Naive thymus-derived CD8-positive, alpha-beta T cell (primary cell): Measurements from ENCODE around the gene MPHOSPH9. TPM values are rescaled to one million over a fixed set of nuclear protein-coding genes. Genes with fewer than 3 reads are reported as not detected.

Experiments
- ATAC-seq, 2 donors: fragments of 150-1000 bp; cut with Tn5 transposase in 1 of 2; sonication (Bioruptor Pico), chemical (Tn5 transposase) in 1 of 2; 1 replicate in 1 of 2; 2 replicates in 1 of 2; pipeline ENCODE4 v1.10.0; 2021; ENCODE audit warnings: mild to moderate bottlenecking in 2 of 2, moderate library complexity in 2 of 2
- POLR2A ChIA-PET: fragments of 350-600 bp; sonication (Branson Sonifier 250); formaldehyde crosslinking; loops from one replicate; lab custom pipeline; 2021; ENCODE audit warnings: antibody characterized with exemption; lab: Charles Lee
- DNase-seq, 10 donors: peaks; one replicate each; pipeline versions ENCODE4 v3.0.0 to v3.0.0-alpha.2; 2020 to 2022
- H3K27ac Mint-ChIP-seq, 10 donors: one replicate each; pipeline ENCODE4 v1.8.0; 2020 to 2022; ENCODE audit warnings: mild to moderate bottlenecking in 10 of 10, mixed read lengths in 10 of 10, moderate library complexity in 4 of 10, inconsistent platforms in 1 of 10
- H3K27me3 Mint-ChIP-seq, 5 donors: one replicate each; pipeline ENCODE4 v1.8.0; 2021 to 2022; ENCODE audit warnings: mixed read lengths in 5 of 5
- H3K36me3 Mint-ChIP-seq, 3 donors: one replicate each; pipeline ENCODE4 v1.8.0; 2020 to 2022; ENCODE audit warnings: mixed read lengths in 3 of 3, mild to moderate bottlenecking in 2 of 3, inconsistent platforms in 1 of 3
- H3K4me1 Mint-ChIP-seq, 4 donors: one replicate each; pipeline ENCODE4 v1.8.0; 2021 to 2022; ENCODE audit warnings: mixed read lengths in 4 of 4
- H3K4me3 Mint-ChIP-seq, 10 donors: one replicate each; pipeline ENCODE4 v1.8.0; 2020 to 2022; ENCODE audit warnings: mild to moderate bottlenecking in 10 of 10, mixed read lengths in 10 of 10, moderate library complexity in 6 of 10, inconsistent platforms in 1 of 10
- H3K9me3 Mint-ChIP-seq, 9 donors: one replicate each; pipeline ENCODE4 v1.8.0; 2020 to 2022; ENCODE audit warnings: mixed read lengths in 9 of 9, mild to moderate bottlenecking in 3 of 9, inconsistent platforms in 1 of 9, moderate library complexity in 1 of 9
- polyA plus RNA-seq, 3 donors: library from polyadenylated mRNA; unstranded; fragments of 300-500 nt; fragmentation: Illumina TruSeq; gene quantifications; one replicate each; pipeline ENCODE4 v1.2.3, GENCODE V29; 2021
- total RNA-seq, 8 experiments: library from RNA in 2 of 8; stranded (reverse) in 2 of 8; gene quantifications; one replicate each; pipeline ENCODE4 v1.2.3 and lab custom pipeline; 2021 to 2026

The MPHOSPH9 gene
- total and polyA plus RNA-seq, 5 experiments from 2014 or later, result 33.9 to 81.8 (median 53.4) TPM

GRCh38 chr12:123242116-123242904, 9.4 kb upstream of the MPHOSPH9 start:
- POLR2A ChIA-PET, result interaction anchor here (0.7 to 4.4 kb wide), 4 partner anchors 10 to 31 kb away, joined by 3 to 41 read pairs (median 5); partner anchors contain the start of genes MPHOSPH9 and MTRFR
- Mint-ChIP-seq H3K4me1 (peaks cover 25 to 74% (median 60%) of the 10 kb centered on the region in 4 donors), H3K27me3 (no peaks in the 10 kb centered on the region), H3K9me3 (no peaks in the 10 kb centered on the region), H3K27ac (peak overlapping the region; percentile 77 to 93 (median 88)), H3K36me3 (peaks cover 0 to 51% (median 5%) of the 10 kb centered on the region in 3 donors), H3K4me3 (peak overlapping the region; percentile 16 to 73 (median 61))
- DNase-seq (peak in 3 of 10 donors; percentile 13 to 49 (median 38)), ATAC-seq (peak; percentile 76 to 83)

- no peak for ATAC-seq
- no peaks in the 10 kb centered on the region for H3K9me3 Mint-ChIP-seq
Observed at GRCh38 chr12:123238961-123239360, 6.0 kb upstream of the MPHOSPH9 start.

GRCh38 chr12:123238330-123238682, 5.4 kb upstream of the MPHOSPH9 start:
- Mint-ChIP-seq H3K4me3 (peak overlapping the region in 9 of 10 donors; percentile 46 to 78 (median 72)), H3K9me3 (no peaks in the 10 kb centered on the region), H3K4me1 (peaks cover 16 to 72% (median 61%) of the 10 kb centered on the region in 4 donors), H3K27ac (peak overlapping the region; percentile 75 to 94 (median 90)), H3K27me3 (no peaks in the 10 kb centered on the region), H3K36me3 (peaks cover 0 to 55% (median 4%) of the 10 kb centered on the region in 3 donors)
- no peak for ATAC-seq
- POLR2A ChIA-PET, result interaction anchor here (0.6 to 3.0 kb wide), 12 partner anchors 8 to 463 kb away, joined by 3 to 19 read pairs (median 5); partner anchors contain the start of gene CCDC62
- no peak for DNase-seq

More at GRCh38 chr12:123238961-123239360, 6.0 kb upstream of the MPHOSPH9 start:
- H3K36me3 Mint-ChIP-seq, result peaks cover 0 to 53% (median 4%) of the 10 kb centered on the region in 3 donors
- POLR2A ChIA-PET, result interaction anchor here (0.6 to 3.0 kb wide), 8 partner anchors 16 to 263 kb away, joined by 3 to 19 read pairs (median 6); no protein-coding TSS in a partner anchor
- H3K4me1 Mint-ChIP-seq, result peaks cover 16 to 70% (median 60%) of the 10 kb centered on the region in 4 donors
- H3K4me3 Mint-ChIP-seq, result peak overlapping the region in 1 of 10 donors; percentile 76
- DNase-seq, result no peak
- peak overlapping the region in 6 of 10 donors; percentile 5 to 90 (median 81) for H3K27ac Mint-ChIP-seq
- H3K27me3 Mint-ChIP-seq, result no peaks in the 10 kb centered on the region

DNA sequence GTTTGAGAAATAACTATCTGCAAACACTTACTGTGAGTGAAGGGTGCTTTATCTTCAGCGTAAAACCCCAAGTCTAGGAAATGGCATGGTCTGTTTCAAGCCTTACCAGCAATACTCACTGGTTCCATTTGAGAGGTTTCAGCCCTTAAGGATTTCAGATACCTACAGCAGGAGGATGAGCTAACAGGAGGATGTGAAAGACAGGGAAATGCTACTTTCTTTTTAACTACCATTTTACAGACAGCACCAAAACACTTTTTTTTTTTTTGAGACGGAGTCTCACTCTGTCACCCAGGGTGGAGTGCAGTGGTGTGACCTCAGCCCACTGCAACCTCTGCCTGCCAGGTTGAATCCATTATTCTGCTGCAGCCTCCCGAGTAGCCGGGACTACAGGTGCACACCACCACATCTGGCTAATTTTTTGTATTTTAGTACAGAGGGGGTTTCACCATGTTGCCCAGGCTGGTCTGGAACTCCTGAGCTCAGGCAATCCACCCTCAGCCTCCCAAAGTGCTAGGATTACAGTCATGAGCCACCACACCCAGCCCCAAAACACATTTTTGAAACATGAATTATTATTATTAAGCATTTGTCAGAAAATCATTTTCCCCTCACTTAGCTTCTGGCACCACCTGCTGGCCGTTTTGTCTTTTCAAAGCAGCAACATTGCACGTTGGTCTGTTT, 4.8 kb upstream of the MPHOSPH9 start:
- H3K9me3 Mint-ChIP-seq, result no peaks in the 10 kb centered on the region
- H3K4me1 Mint-ChIP-seq, result peaks cover 17 to 73% (median 61%) of the 10 kb centered on the region in 4 donors
- POLR2A ChIA-PET, result interaction anchor here (0.6 to 3.0 kb wide), 16 partner anchors 9 to 463 kb away, joined by 3 to 19 read pairs (median 4); partner anchors contain the start of gene CCDC62
- H3K27ac Mint-ChIP-seq, result peak overlapping the region; percentile 75 to 94 (median 90)
- peaks cover 0 to 52% (median 4%) of the 10 kb centered on the region in 3 donors for H3K36me3 Mint-ChIP-seq
- peak in 1 of 2 donors; percentile 4 for ATAC-seq
- peak; percentile 53 to 82 (median 64) for DNase-seq
- peaks cover 0 to 2% (median 0%) of the 10 kb centered on the region in 5 donors for H3K27me3 Mint-ChIP-seq
- peak overlapping the region; percentile 31 to 78 (median 70) for H3K4me3 Mint-ChIP-seq

DNA sequence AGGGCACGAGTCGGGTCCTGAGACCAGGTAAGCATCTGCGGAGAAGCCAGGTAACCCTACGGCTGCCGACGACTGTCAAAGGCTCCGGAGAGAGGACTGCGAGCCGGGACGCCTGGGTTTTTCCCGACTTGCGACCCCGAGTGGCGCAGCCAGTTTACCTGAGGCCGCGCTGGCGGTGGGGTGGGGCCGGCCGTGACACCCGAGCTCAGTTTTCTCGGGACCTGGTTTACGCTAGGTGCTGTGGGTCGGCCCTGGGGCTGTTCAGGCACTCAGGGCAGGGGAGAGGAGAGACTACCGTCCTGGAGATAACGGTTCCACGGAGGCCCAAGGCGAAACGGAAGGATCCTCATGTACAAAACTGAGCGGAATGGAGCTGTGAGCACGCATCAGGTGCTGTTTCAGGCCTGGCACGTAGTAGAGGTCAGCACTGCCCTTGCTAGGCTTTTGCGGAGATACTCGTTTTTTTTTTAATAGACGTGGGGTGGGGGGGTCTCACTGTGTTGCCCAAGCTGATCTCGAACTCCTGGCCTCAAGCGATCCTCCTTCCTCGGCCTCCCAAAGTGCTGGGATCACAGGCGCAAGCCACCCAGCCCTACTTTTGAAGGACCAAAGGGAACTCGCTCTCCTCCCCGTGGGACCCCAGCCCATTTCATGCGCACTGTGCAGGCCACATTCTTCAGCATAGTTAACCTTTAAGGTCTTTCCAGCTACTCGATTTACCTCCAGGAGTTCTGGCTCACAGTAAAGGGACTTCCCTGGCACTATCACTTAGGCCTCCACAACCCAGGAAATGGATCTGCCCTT, 766 bp upstream of the MPHOSPH9 start:
- H3K9me3 Mint-ChIP-seq, result no peaks in the 10 kb centered on the region
- peaks cover 22 to 87% (median 69%) of the 10 kb centered on the region in 4 donors for H3K4me1 Mint-ChIP-seq
- peaks cover 0 to 28% (median 3%) of the 10 kb centered on the region in 3 donors for H3K36me3 Mint-ChIP-seq
- POLR2A ChIA-PET, result interaction anchor here (0.6 to 5.3 kb wide), 54 partner anchors 8 to 1432 kb away, joined by 3 to 218 read pairs (median 6); partner anchors contain the start of genes ABCB9, ARL6IP4, DDX55 and DIABLO
- DNase-seq, result peak in 1 of 10 donors; percentile 7
- H3K27me3 Mint-ChIP-seq, result peaks cover 0 to 2% (median 0%) of the 10 kb centered on the region in 5 donors
- ATAC-seq, result peak; percentile 19 to 26
- peak overlapping the region; percentile 96 to 100 (median 99) for H3K4me3 Mint-ChIP-seq
- peak overlapping the region; percentile 98 to 100 (median 99) for H3K27ac Mint-ChIP-seq

- ATAC-seq (no peak), DNase-seq (no peak)
- peak overlapping the region; percentile 96 to 100 (median 99) for H3K4me3 Mint-ChIP-seq
- peaks cover 0 to 2% (median 0%) of the 10 kb centered on the region in 5 donors for H3K27me3 Mint-ChIP-seq
- peak overlapping the region; percentile 98 to 100 (median 99) for H3K27ac Mint-ChIP-seq
- POLR2A ChIA-PET, result interaction anchor here (0.6 to 5.3 kb wide), 51 partner anchors 10 to 1937 kb away, joined by 3 to 218 read pairs (median 6); partner anchors contain the start of genes ABCB9, ARL6IP4, CCDC62 and CCDC92
- peaks cover 0 to 30% (median 3%) of the 10 kb centered on the region in 3 donors for H3K36me3 Mint-ChIP-seq
- H3K4me1 Mint-ChIP-seq, result peaks cover 22 to 86% (median 71%) of the 10 kb centered on the region in 4 donors
- H3K9me3 Mint-ChIP-seq, result no peaks in the 10 kb centered on the region
Observed at GRCh38 chr12:123232472-123232806, 502 bp downstream of the MPHOSPH9 start.

DNA sequence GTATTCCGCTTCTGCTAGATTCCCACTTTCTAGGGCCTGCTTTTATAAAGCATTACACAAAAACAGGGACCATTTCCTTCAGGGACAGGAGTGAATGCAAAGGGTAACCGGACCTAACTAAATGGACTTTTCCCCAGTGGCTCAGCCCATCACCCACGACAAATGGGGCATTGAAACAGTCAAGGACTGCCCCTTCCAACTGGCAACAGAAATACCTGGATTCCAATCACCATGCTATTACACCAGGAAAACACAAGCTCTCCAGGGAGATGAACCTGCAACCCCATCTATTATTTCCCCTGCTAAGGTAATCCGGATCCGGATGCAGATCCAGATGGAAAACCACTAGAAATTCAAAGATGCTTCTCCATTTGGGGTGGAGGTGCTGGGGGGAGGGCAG, 1.0 kb downstream of the MPHOSPH9 start:
- Mint-ChIP-seq H3K27ac (peak overlapping the region; percentile 77 to 100 (median 99)), H3K9me3 (no peaks in the 10 kb centered on the region), H3K27me3 (peaks cover 0 to 2% (median 0%) of the 10 kb centered on the region in 5 donors), H3K4me3 (peak overlapping the region; percentile 96 to 100 (median 99)), H3K36me3 (peaks cover 0 to 26% (median 3%) of the 10 kb centered on the region in 3 donors), H3K4me1 (peaks cover 22 to 83% (median 68%) of the 10 kb centered on the region in 4 donors)
- POLR2A ChIA-PET, result interaction anchor here (0.8 to 5.3 kb wide), 30 partner anchors 9 to 1006 kb away, joined by 3 to 218 read pairs (median 8); partner anchors contain the start of genes CCDC62, CCDC92, DIABLO and OGFOD2
- ATAC-seq (no peak), DNase-seq (no peak)

GRCh38 chr12:123229051-123229450, 3.9 kb downstream of the MPHOSPH9 start:
- no peaks in the 10 kb centered on the region for H3K9me3 Mint-ChIP-seq
- POLR2A ChIA-PET, result interaction anchor here (0.8 to 1.6 kb wide), 7 partner anchors 8 to 255 kb away, joined by 3 to 6 read pairs (median 3); partner anchors contain the start of gene OGFOD2
- peak overlapping the region; percentile 66 to 87 (median 78) for H3K4me3 Mint-ChIP-seq
- peaks cover 0 to 2% (median 0%) of the 10 kb centered on the region in 5 donors for H3K27me3 Mint-ChIP-seq
- H3K4me1 Mint-ChIP-seq, result peaks cover 17 to 72% (median 63%) of the 10 kb centered on the region in 4 donors
- H3K27ac Mint-ChIP-seq, result peak overlapping the region; percentile 58 to 94 (median 90)
- ATAC-seq (no peak), DNase-seq (no peak)
- H3K36me3 Mint-ChIP-seq, result peaks cover 0 to 20% (median 0%) of the 10 kb centered on the region in 3 donors

GRCh38 chr12:123227581-123228258, 5.2 kb downstream of the MPHOSPH9 start:
- peak overlapping the region in 9 of 10 donors; percentile 26 to 70 (median 54) for H3K4me3 Mint-ChIP-seq
- H3K27ac Mint-ChIP-seq, result peak overlapping the region; percentile 50 to 94 (median 73)
- peaks cover 0 to 17% (median under 1%) of the 10 kb centered on the region in 3 donors for H3K36me3 Mint-ChIP-seq
- no peak for ATAC-seq
- no peaks in the 10 kb centered on the region for H3K27me3 Mint-ChIP-seq
- POLR2A ChIA-PET, result interaction anchor here (0.9 to 1.6 kb wide), 2 partner anchors 10 to 105 kb away, joined by 3 to 5 read pairs; no protein-coding TSS in a partner anchor
- DNase-seq, result no peak
- H3K4me1 Mint-ChIP-seq, result peaks cover 20 to 68% (median 65%) of the 10 kb centered on the region in 4 donors
- no peaks in the 10 kb centered on the region for H3K9me3 Mint-ChIP-seq

DNA sequence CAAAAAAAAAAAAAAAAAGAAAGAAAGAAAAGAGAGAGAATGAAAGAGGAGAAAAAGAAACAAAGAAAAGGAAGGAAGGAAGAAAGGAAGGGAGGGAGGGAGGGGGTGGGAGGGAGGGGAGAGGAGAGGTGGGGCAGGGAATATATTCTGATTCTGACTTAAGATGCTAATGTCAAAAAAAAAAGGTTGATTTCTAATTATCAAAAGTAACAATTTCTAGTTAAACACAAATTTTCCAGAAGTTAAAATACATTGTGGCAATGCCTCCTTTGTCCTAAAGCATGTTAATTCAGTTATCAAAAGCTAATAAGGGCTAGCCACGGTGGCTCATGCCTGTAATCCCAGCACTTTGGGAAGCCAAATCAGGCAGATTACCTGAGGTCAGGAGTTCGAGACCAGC, 7.5 kb downstream of the MPHOSPH9 start:
- H3K4me1 Mint-ChIP-seq, result peaks cover 11 to 61% (median 49%) of the 10 kb centered on the region in 4 donors
- H3K27ac Mint-ChIP-seq, result peak overlapping the region in 8 of 10 donors; percentile 59 to 89 (median 82)
- peak overlapping the region in 1 of 10 donors; percentile 13 for H3K4me3 Mint-ChIP-seq
- ATAC-seq (no peak), DNase-seq (no peak)
- no peaks in the 10 kb centered on the region for H3K27me3 Mint-ChIP-seq
- peaks cover 8 to 36% (median 11%) of the 10 kb centered on the region in 3 donors for H3K36me3 Mint-ChIP-seq
- no peaks in the 10 kb centered on the region for H3K9me3 Mint-ChIP-seq
- POLR2A ChIA-PET, result interaction anchor here (0.8 to 6.8 kb wide), 3 partner anchors 8 to 104 kb away, joined by 3 to 218 read pairs (median 4); partner anchors contain the start of genes MPHOSPH9 and MTRFR
